GM23248 (cell line): ENCODE results near the gene R3HDM2.

Experiments used
- EZH2 ChIP-seq: fragments of 200-600 bp; sonication (generic); IDR thresholded peaks from 2 replicates; pipeline ENCODE4 v1.6.1; 2018; ENCODE audit warnings: antibody characterized with exemption, mild to moderate bottlenecking; ENCODE audit not compliant: insufficient read depth, poor library complexity, severe bottlenecking
- EZH2phosphoT487 ChIP-seq: fragments of 200-600 bp; sonication (generic); IDR thresholded peaks from 2 replicates; pipeline ENCODE4 v1.6.1; 2018; ENCODE audit warnings: antibody characterized with exemption, moderate library complexity, mild to moderate bottlenecking, low read depth; ENCODE audit not compliant: insufficient read depth

- TF ChIP-seq EZH2 (no peak), EZH2phosphoT487 (no peak)
Observed at GRCh38 chr12:57467915-57468314, 37.1 kb upstream of the R3HDM2 start.
